HK-2 (cell line): ENCODE measurements around the gene ELAVL1.

Experiments
- DNase-seq: peaks from one replicate; pipeline ENCODE4 v3.0.0-alpha.2; 2018; ENCODE audit not compliant: unreplicated experiment

ELAVL1 gene

GRCh38 chr19:7912697-7913564, 92.5 kb downstream of the ELAVL1 start:
- no peak for DNase-seq

GRCh38 chr19:7912144-7912696, 93.2 kb downstream of the ELAVL1 start:
- no peak for DNase-seq

- no peak for DNase-seq
These were observed 93.8 kb downstream of the ELAVL1 start for GRCh38 chr19:7911508-7912143.

GRCh38 chr19:7910321-7911161, 94.9 kb downstream of the ELAVL1 start:
- DNase-seq: no peak

GRCh38 chr19:7909471-7910067, 95.9 kb downstream of the ELAVL1 start:
- DNase-seq: no peak

GRCh38 chr19:7908742-7909461, 96.5 kb downstream of the ELAVL1 start:
- DNase-seq: no peak
